SK-N-DZ (cell line): Measurements from ENCODE around the gene ENHO.
A peak's percentile ranks its signal among the peaks of the same experiment; 100 is the strongest.
"Not testable (repeated sequence)": the region's sequence is repeated elsewhere in the genome, so short reads cannot be mapped to it uniquely, and the experiment has no call there.

Source experiments
- DNase-seq: peaks from one replicate; pipeline ENCODE4 v3.0.0-alpha.2; 2015; ENCODE audit warnings: low spot score

ENHO gene

GRCh38 chr9:34532041-34532440 lies 9.3 kb upstream of the ENHO start:
- DNase-seq = not testable (repeated sequence)

DNA sequence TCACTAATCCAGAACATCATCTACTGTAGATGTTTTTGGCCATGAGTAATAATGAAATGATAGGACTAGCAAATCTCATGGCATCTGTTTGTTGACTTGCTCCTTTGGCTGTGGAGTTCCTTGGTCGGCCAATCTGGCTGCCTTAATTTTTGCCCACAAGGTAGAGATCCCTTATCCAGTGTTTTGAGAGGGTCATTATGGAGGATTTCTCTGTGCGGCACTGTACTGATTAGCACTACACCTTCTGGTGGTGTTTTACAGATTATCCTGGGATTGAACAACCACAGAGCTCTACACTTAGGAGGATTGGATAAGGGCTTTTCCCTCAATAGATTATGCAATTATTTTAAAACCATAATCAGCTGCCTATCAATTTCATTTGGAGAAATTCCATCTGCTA lies 3.2 kb upstream of the ENHO start:
- DNase-seq = no peak

- DNase-seq = no peak
Observed at GRCh38 chr9:34524349-34524748, 1.6 kb upstream of the ENHO start.

- DNase-seq = no peak
Observed at GRCh38 chr9:34522091-34522887, 501 bp downstream of the ENHO start.

- DNase-seq = no peak
Observed at GRCh38 chr9:34521406-34522045, 1.3 kb downstream of the ENHO start.

- DNase-seq = no peak
Observed at GRCh38 chr9:34520505-34521385, 2.0 kb downstream of the ENHO start.

- no peak for DNase-seq
Observed at GRCh38 chr9:34520096-34520495, 2.7 kb downstream of the ENHO start.

GRCh38 chr9:34519321-34520020 lies 3.3 kb downstream of the ENHO start:
- no peak for DNase-seq

- no peak for DNase-seq
Observed at GRCh38 chr9:34518896-34519295, 3.9 kb downstream of the ENHO start.

GRCh38 chr9:34518110-34518616 lies 4.6 kb downstream of the ENHO start:
- no peak for DNase-seq

DNA sequence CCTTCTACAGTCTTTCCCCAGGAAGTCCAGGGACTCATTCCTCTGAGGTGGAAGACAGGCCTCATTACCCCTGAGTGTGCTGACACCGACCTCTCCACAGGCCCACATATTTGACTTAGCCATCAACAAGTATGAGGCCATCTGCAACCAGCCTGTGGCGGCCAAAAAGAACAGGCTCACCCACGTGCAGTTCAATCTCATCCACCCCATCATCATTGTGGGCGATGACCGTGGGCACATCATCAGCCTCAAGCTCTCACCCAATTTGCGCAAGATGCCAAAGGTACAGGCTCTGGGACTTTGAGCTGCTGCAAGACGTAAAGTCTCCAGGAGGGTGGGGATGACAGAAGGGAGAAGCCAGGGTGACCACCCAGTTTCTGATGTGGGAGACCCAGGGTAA lies 5.6 kb downstream of the ENHO start:
- DNase-seq = no peak

GRCh38 chr9:34515959-34516358 lies 6.8 kb downstream of the ENHO start:
- no peak for DNase-seq

DNA sequence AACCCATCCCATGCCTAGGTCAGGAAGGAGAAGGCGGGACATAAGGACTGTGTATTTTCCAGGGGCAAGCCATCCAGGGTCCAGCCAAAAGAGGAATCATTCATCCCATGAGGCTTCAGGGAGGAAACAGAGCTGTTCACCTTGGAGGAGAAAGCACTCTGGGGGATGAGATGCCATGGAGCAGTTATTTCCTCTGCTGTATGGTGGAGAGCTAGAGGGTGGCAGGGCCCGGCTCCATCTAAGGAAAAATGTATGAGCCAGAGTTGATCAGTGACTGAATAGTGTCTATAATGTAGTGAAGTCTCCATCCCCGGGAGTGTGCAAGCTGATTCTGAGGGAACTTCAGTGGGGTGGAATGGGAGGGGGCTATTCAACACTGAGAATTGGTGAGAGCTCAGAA lies 8.0 kb downstream of the ENHO start:
- DNase-seq = no peak

- DNase-seq = no peak
Observed at GRCh38 chr9:34514401-34514800, 8.4 kb downstream of the ENHO start.

DNA sequence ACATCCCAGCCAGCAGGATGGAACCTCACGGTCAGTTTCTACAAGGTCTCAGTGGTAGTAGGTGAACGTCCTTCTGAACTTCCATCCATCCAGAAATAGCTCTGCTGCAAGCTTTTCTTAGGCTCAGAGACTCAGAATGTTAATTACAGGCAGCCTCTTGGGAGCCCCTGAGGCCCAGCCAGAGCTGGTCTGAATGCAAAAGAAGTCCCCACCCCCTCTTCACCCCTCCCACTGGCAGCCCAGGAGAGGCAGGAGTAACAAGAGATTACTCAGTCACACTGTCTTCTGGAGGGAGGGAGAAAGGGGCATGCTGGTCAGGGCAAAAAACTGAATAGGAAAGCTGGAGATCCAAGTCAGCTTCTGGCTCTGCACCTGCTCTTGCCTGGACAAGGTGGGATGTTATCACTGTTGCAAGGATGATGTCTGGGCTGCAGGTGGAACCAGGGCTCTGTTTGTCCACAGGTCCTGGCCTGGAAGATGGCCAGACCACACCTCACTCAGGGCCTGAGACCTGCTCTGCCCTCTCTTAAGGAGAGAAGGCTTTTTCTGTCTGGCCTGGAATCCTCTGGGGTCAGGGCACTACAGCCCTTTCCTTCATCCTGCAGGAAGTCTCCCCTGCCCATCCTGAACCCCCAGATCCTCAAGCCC lies 9.1 kb downstream of the ENHO start:
- DNase-seq = peak; percentile 63

- DNase-seq = peak; percentile 47
Observed at GRCh38 chr9:34512131-34513078, 10.4 kb downstream of the ENHO start.

GRCh38 chr9:34510497-34511468 lies 12.0 kb downstream of the ENHO start:
- no peak for DNase-seq

- no peak for DNase-seq
Observed at GRCh38 chr9:34508951-34509350, 13.8 kb downstream of the ENHO start.

- no peak for DNase-seq
Observed at GRCh38 chr9:34508463-34508862, 14.3 kb downstream of the ENHO start.
